Neutrophil (primary cell): ENCODE data around the gene HVCN1.
"Not testable (repeated sequence)": the region's sequence is repeated elsewhere in the genome, so short reads cannot be mapped to it uniquely, and the experiment has no call there.

Source experiments
- H3K27ac ChIP-seq: fragments of 200-600 bp; sonication (generic); 2 replicates; pipeline ENCODE4 v1.5.1; 2016; ENCODE audit warnings: mild to moderate bottlenecking, moderate library complexity
- H3K27me3 ChIP-seq: fragments of 200-600 bp; sonication (generic); 2 replicates; pipeline ENCODE4 v1.6.0; 2016; ENCODE audit warnings: mild to moderate bottlenecking
- H3K36me3 ChIP-seq: fragments of 200-600 bp; sonication (generic); 2 replicates; pipeline ENCODE4 v1.5.1; 2017
- H3K4me1 ChIP-seq, 2 experiments: fragments of 200-600 bp in 1 of 2; sonication (generic) in 1 of 2; 1 replicate in 1 of 2; 2 replicates in 1 of 2; pipeline versions ENCODE4 v1.5.1 to v1.6.1; 2013 to 2016; ENCODE audit warnings: low read depth in 1 of 2, low read length in 1 of 2, mild to moderate bottlenecking in 1 of 2, moderate library complexity in 1 of 2; ENCODE audit not compliant: control insufficient read depth in 1 of 2, insufficient read depth in 1 of 2
- H3K4me3 ChIP-seq, 2 experiments: fragments of 200-600 bp in 1 of 2; sonication (generic) in 1 of 2; 1 replicate in 1 of 2; 2 replicates in 1 of 2; pipeline ENCODE4 v1.5.1; 2013 to 2016; ENCODE audit warnings: low read depth in 1 of 2, low read length in 1 of 2, mild to moderate bottlenecking in 1 of 2, moderate library complexity in 1 of 2
- H3K9me3 ChIP-seq: fragments of 200-600 bp; sonication (generic); 2 replicates; pipeline ENCODE4 v1.5.1; 2016
- TF ChIP-seq, protein P1 (sequence below): fragments of 200-600 bp; sonication (generic); IDR thresholded peaks from 2 replicates; pipeline ENCODE4 v1.5.1; 2016; ENCODE audit warnings: antibody characterized with exemption

The HVCN1 gene

DNA sequence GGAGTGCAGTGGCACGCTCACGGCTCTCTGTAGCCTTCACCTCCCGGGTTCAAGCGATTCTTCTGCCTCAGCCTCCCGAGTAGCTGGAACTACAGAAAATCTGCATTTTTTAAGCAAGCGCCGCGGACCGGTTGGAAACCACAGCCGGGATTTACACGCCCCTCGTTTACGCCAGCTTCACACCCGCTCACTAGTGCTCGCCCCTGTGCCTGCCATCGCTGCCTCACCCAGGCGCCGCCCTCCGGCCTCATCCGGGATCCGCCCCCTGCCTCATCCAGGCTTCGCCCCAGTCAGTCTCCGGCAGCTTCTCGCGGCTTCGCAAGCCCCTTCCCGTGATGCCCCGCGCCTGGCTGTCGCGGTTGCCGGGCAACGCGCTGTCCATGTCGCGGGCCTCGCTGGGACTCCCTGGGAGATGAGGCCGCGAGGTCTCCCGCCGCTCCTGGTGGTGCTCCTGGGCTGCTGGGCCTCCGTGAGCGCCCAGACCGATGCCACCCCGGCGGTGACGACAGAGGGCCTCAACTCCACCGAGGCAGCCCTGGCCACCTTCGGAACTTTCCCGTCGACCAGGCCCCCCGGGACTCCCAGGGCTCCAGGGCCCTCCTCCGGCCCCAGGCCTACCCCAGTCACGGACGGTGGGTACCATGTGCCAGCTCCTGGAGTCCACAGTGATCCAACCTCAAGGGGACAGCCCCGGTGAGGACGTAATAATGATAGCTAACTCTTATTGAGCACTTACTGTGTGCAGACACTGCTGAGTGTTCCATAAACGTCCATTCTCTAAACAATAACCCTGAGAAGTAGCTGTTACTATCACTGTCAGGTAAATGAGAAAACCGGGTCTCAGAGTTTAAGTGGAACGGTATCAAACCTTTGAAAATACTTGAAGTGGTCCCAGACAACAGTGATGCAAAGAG is 74.9 kb downstream of the HVCN1 start, which contains the start of gene TCTN1:
TSS of gene TCTN1 (plus strand) at position 359 of the 914 bp plus-strand sequence. CDS start at position 413, 54 bp downstream.
- no peaks in the 10 kb centered on the region for H3K36me3 ChIP-seq
- H3K27me3 ChIP-seq: no peaks in the 10 kb centered on the region
- peaks cover 10 to 13% of the 10 kb centered on the region in 2 experiments for H3K4me1 ChIP-seq
- no peaks in the 10 kb centered on the region for H3K9me3 ChIP-seq
- H3K4me3 ChIP-seq: peak within 1 kb of the TSS; percentile 70 to 81
- TF ChIP-seq, protein P1, sequence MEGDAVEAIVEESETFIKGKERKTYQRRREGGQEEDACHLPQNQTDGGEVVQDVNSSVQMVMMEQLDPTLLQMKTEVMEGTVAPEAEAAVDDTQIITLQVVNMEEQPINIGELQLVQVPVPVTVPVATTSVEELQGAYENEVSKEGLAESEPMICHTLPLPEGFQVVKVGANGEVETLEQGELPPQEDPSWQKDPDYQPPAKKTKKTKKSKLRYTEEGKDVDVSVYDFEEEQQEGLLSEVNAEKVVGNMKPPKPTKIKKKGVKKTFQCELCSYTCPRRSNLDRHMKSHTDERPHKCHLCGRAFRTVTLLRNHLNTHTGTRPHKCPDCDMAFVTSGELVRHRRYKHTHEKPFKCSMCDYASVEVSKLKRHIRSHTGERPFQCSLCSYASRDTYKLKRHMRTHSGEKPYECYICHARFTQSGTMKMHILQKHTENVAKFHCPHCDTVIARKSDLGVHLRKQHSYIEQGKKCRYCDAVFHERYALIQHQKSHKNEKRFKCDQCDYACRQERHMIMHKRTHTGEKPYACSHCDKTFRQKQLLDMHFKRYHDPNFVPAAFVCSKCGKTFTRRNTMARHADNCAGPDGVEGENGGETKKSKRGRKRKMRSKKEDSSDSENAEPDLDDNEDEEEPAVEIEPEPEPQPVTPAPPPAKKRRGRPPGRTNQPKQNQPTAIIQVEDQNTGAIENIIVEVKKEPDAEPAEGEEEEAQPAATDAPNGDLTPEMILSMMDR: peak; percentile 55
- H3K27ac ChIP-seq: peak within 1 kb of the TSS; percentile 82

DNA sequence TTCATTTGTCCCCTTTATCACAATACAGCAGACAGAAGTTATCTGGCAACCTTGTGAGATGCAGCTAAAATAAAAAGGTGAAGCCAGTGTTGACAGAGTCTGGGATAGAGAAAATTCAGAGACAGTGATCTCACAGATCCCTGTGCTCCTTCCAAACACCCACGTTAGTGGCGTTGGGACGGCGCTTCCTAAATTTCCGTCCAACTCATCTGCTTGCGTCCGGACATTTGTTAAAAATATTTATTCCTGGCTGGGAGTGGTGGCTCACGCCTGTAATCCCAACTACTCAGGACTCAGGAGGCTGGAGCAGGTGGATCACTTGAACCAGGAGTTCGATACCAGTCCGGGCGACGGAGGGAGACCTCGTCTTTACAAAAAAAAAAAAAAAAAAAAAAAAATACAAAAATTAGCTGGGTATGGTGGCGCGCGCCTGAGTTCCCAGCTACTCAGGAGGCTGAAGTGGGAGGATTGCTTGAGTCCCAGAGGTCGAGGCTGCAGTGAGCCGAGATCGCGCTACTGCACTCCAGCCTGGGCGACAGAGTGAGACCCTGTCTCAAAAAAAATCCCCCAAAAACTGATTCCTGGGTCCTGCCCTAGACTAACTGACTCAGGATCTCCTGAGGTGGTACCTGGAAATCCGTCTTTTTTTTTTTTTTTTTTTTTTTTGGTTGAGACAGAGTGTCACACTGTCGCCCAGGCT is 75.7 kb downstream of the HVCN1 start:
- Histone ChIP-seq H3K4me1 (peaks cover 10 to 13% of the 10 kb centered on the region in 2 experiments), H3K4me3 (peak overlapping the region; percentile 70 to 81), H3K27me3 (no peaks in the 10 kb centered on the region), H3K27ac (peak overlapping the region; percentile 82), H3K9me3 (no peaks in the 10 kb centered on the region), H3K36me3 (no peaks in the 10 kb centered on the region)
- TF ChIP-seq, protein P1: no peak

DNA sequence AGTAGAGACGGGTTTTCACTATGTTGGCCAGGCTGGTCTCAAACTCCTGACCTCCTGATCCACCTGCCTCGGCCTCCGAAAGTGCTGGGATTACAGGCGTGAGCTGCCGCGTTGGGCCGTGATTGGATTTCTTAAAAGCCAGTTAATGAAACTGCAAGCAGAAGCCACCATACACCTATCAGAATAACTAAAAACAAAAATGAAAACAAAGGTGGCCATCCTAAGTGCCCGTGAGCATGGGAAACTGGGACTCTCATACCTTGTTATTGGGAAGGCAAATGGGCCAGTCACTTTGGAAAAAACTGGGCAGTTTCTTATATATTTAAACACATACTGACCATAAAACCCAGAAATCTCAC is 82.7 kb downstream of the HVCN1 start:
- H3K27me3 ChIP-seq: no peaks in the 10 kb centered on the region
- H3K4me1 ChIP-seq: peaks cover 29 to 35% of the 10 kb centered on the region in 2 experiments
- H3K4me3 ChIP-seq: peak overlapping the region; percentile 62 to 74
- H3K27ac ChIP-seq: peak overlapping the region; percentile 99
- no peaks in the 10 kb centered on the region for H3K36me3 ChIP-seq
- H3K9me3 ChIP-seq: no peaks in the 10 kb centered on the region
- TF ChIP-seq, protein P1: no peak

DNA sequence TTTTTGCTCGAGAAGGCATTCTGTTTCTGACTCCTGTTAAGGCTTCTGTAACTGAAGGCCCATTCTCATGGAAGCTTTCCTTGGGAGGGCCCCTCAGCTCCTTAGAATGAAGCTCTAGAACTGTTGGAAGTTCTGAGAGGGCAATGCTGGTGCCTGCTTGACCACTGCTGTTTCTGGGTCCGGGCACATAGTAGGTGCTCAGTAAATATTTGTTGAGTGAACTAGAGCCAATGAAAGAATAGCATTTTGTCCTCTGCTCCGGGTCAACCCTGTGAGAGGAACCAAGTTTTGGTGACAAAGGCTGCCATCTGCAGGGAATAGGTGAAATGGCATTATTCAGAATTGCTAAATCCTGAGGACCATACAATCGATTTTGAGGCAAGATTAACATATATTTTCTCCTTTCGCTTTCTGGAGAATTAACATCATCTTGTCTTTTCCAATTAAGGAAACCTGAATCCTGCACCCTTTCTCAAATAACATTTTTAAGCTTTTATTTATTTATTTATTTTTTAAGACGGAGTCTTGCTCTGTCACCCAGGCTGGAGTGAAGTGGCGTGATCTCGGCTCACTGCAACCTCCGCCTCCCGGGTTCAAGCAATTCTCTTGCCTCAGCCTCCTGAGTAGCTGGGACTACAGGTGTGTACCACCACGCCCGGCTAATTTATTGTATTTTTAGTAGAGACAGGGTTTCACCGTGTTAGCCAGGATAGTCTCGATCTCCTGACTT is 86.7 kb downstream of the HVCN1 start:
- peaks cover 48 to 53% of the 10 kb centered on the region in 2 experiments for H3K4me1 ChIP-seq
- TF ChIP-seq, protein P1: peak; percentile 83
- H3K27ac ChIP-seq: peak overlapping the region; percentile 77

DNA sequence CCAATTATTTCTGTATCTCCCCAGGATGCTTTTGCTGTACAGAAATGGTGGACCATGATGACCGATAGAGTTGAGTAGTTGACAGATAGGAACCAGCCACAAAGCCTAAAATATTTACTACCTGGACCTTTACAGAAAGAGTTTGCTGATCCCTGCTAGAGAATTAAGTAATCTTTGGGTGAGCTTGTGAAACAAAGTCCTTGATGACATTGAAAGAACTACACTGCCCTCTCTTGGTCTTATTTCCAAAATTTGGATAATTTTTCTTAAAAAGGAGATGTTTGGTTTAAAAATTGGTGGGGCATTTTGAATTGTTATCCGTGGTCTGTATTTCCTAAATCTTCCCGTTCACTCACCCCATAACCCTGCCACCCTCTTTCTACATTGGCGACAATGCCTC is 88.7 kb downstream of the HVCN1 start:
- H3K27ac ChIP-seq: peak overlapping the region; percentile 82
- no peaks in the 10 kb centered on the region for H3K36me3 ChIP-seq
- H3K4me1 ChIP-seq: peaks cover 34 to 42% of the 10 kb centered on the region in 2 experiments

More for the DNA sequence above, 86.7 kb downstream of the HVCN1 start:
- not testable (repeated sequence) for H3K9me3 ChIP-seq, H3K36me3 ChIP-seq, H3K27me3 ChIP-seq, H3K4me3 ChIP-seq

More for the DNA sequence above, 88.7 kb downstream of the HVCN1 start:
- H3K27me3 ChIP-seq: no peaks in the 10 kb centered on the region
- no peaks in the 10 kb centered on the region for H3K9me3 ChIP-seq
- H3K4me3 ChIP-seq: no peak overlapping the region
- TF ChIP-seq, protein P1: peak; percentile 46
